Activated T-cell treated with anti-CD3 and anti-CD28 coated beads, Interleukin-2, amount 50 U/mL, for 24 hours (primary cell): ENCODE data around the gene CAVIN4.

ENCODE experiments used
- DNase-seq: peaks from one replicate; pipeline ENCODE4 v3.0.0-alpha.2; 2020
- H3K27ac Mint-ChIP-seq: 2 replicates; pipeline ENCODE4 v1.8.0; 2020; ENCODE audit warnings: mild to moderate bottlenecking, mixed read lengths
- H3K27me3 Mint-ChIP-seq: 2 replicates; pipeline ENCODE4 v1.8.0; 2020; ENCODE audit warnings: mixed read lengths
- H3K36me3 Mint-ChIP-seq: 2 replicates; pipeline ENCODE4 v1.8.0; 2020; ENCODE audit warnings: low read depth, mixed read lengths
- H3K4me1 Mint-ChIP-seq: 2 replicates; pipeline ENCODE4 v1.8.0; 2020; ENCODE audit warnings: low read depth, mixed read lengths
- H3K4me3 Mint-ChIP-seq: 2 replicates; pipeline ENCODE4 v1.8.0; 2020; ENCODE audit warnings: mild to moderate bottlenecking, moderate library complexity, mixed read lengths
- H3K9me3 Mint-ChIP-seq: 2 replicates; pipeline ENCODE4 v1.8.0; 2020; ENCODE audit warnings: mixed read lengths

CAVIN4 gene

GRCh38 chr9:100577776-100578448 is at the start of gene CAVIN4:
Gene CAVIN4, plus strand, starts transcription at chr9:100578079. Its CDS starts 65 bp downstream, at chr9:100578144.
- no peaks in the 10 kb centered on the region for H3K4me1 Mint-ChIP-seq
- H3K4me3 Mint-ChIP-seq = no peak within 1 kb of the TSS
- H3K36me3 Mint-ChIP-seq = no peaks in the 10 kb centered on the region
- no peaks in the 10 kb centered on the region for H3K27me3 Mint-ChIP-seq
- no peak for DNase-seq
- no peak within 1 kb of the TSS for H3K27ac Mint-ChIP-seq
- H3K9me3 Mint-ChIP-seq = no peaks in the 10 kb centered on the region

GRCh38 chr9:100534401-100534800 is 43.5 kb upstream of the CAVIN4 start:
- H3K36me3 Mint-ChIP-seq = no peaks in the 10 kb centered on the region
- H3K4me1 Mint-ChIP-seq = no peaks in the 10 kb centered on the region
- no peak overlapping the region for H3K27ac Mint-ChIP-seq
- no peaks in the 10 kb centered on the region for H3K9me3 Mint-ChIP-seq
- H3K27me3 Mint-ChIP-seq = no peaks in the 10 kb centered on the region
- no peak overlapping the region for H3K4me3 Mint-ChIP-seq
- no peak for DNase-seq

GRCh38 chr9:100540327-100540726 is 37.6 kb upstream of the CAVIN4 start:
- Mint-ChIP-seq H3K27me3 (no peaks in the 10 kb centered on the region), H3K4me1 (no peaks in the 10 kb centered on the region), H3K4me3 (no peak overlapping the region), H3K9me3 (peaks cover 4% of the 10 kb centered on the region), H3K36me3 (peaks cover 6% of the 10 kb centered on the region), H3K27ac (no peak overlapping the region)
- no peak for DNase-seq

- H3K27me3 Mint-ChIP-seq = no peaks in the 10 kb centered on the region
- H3K4me1 Mint-ChIP-seq = no peaks in the 10 kb centered on the region
- H3K9me3 Mint-ChIP-seq = peaks cover 4% of the 10 kb centered on the region
- peaks cover 6% of the 10 kb centered on the region for H3K36me3 Mint-ChIP-seq
- no peak for DNase-seq
- no peak overlapping the region for H3K27ac Mint-ChIP-seq
- no peak overlapping the region for H3K4me3 Mint-ChIP-seq
Observed at GRCh38 chr9:100549048-100549447, 28.8 kb upstream of the CAVIN4 start.

- Mint-ChIP-seq H3K9me3 (no peaks in the 10 kb centered on the region), H3K36me3 (no peaks in the 10 kb centered on the region), H3K4me3 (no peak overlapping the region), H3K4me1 (no peaks in the 10 kb centered on the region), H3K27ac (no peak overlapping the region), H3K27me3 (no peaks in the 10 kb centered on the region)
- no peak for DNase-seq
Observed at GRCh38 chr9:100554935-100555401, 22.9 kb upstream of the CAVIN4 start.

- no peaks in the 10 kb centered on the region for H3K36me3 Mint-ChIP-seq
- no peak overlapping the region for H3K27ac Mint-ChIP-seq
- no peak overlapping the region for H3K4me3 Mint-ChIP-seq
- H3K27me3 Mint-ChIP-seq = no peaks in the 10 kb centered on the region
- no peaks in the 10 kb centered on the region for H3K9me3 Mint-ChIP-seq
- DNase-seq = no peak
- H3K4me1 Mint-ChIP-seq = no peaks in the 10 kb centered on the region
Observed at GRCh38 chr9:100555471-100555870, 22.4 kb upstream of the CAVIN4 start.

GRCh38 chr9:100557053-100557452 is 20.8 kb upstream of the CAVIN4 start:
- no peak overlapping the region for H3K27ac Mint-ChIP-seq
- H3K27me3 Mint-ChIP-seq = no peaks in the 10 kb centered on the region

GRCh38 chr9:100561256-100561655 is 16.6 kb upstream of the CAVIN4 start:
- Mint-ChIP-seq H3K4me3 (no peak overlapping the region), H3K36me3 (no peaks in the 10 kb centered on the region), H3K9me3 (no peaks in the 10 kb centered on the region), H3K27ac (no peak overlapping the region), H3K4me1 (peaks cover 2% of the 10 kb centered on the region), H3K27me3 (no peaks in the 10 kb centered on the region)
- no peak for DNase-seq

More at GRCh38 chr9:100557053-100557452, 20.8 kb upstream of the CAVIN4 start:
- no peak for DNase-seq
- Mint-ChIP-seq H3K4me1 (peaks cover 2% of the 10 kb centered on the region), H3K36me3 (no peaks in the 10 kb centered on the region), H3K4me3 (no peak overlapping the region), H3K9me3 (no peaks in the 10 kb centered on the region)

GRCh38 chr9:100567856-100568255 is 10.0 kb upstream of the CAVIN4 start:
- Mint-ChIP-seq H3K4me1 (no peaks in the 10 kb centered on the region), H3K27ac (no peak overlapping the region), H3K4me3 (no peak overlapping the region), H3K27me3 (no peaks in the 10 kb centered on the region), H3K36me3 (no peaks in the 10 kb centered on the region), H3K9me3 (no peaks in the 10 kb centered on the region)
- DNase-seq = no peak

- H3K9me3 Mint-ChIP-seq = no peaks in the 10 kb centered on the region
Observed at GRCh38 chr9:100573655-100574260, 4.1 kb upstream of the CAVIN4 start.

GRCh38 chr9:100575006-100575405 is 2.9 kb upstream of the CAVIN4 start:
- no peaks in the 10 kb centered on the region for H3K9me3 Mint-ChIP-seq
- H3K4me1 Mint-ChIP-seq = no peaks in the 10 kb centered on the region
- no peak for DNase-seq
- no peak overlapping the region for H3K27ac Mint-ChIP-seq
- no peak overlapping the region for H3K4me3 Mint-ChIP-seq
- H3K27me3 Mint-ChIP-seq = no peaks in the 10 kb centered on the region
- no peaks in the 10 kb centered on the region for H3K36me3 Mint-ChIP-seq

More at GRCh38 chr9:100573655-100574260, 4.1 kb upstream of the CAVIN4 start:
- Mint-ChIP-seq H3K4me3 (no peak overlapping the region), H3K27me3 (no peaks in the 10 kb centered on the region), H3K27ac (no peak overlapping the region), H3K4me1 (no peaks in the 10 kb centered on the region), H3K36me3 (no peaks in the 10 kb centered on the region)
- no peak for DNase-seq

GRCh38 chr9:100575765-100576386 is 2.0 kb upstream of the CAVIN4 start:
- H3K27me3 Mint-ChIP-seq = no peaks in the 10 kb centered on the region
- H3K9me3 Mint-ChIP-seq = no peaks in the 10 kb centered on the region
- DNase-seq = no peak
- no peak overlapping the region for H3K4me3 Mint-ChIP-seq
- H3K4me1 Mint-ChIP-seq = no peaks in the 10 kb centered on the region
- no peaks in the 10 kb centered on the region for H3K36me3 Mint-ChIP-seq
- H3K27ac Mint-ChIP-seq = no peak overlapping the region

GRCh38 chr9:100578610-100579009 is 731 bp downstream of the CAVIN4 start:
- no peaks in the 10 kb centered on the region for H3K9me3 Mint-ChIP-seq

GRCh38 chr9:100579665-100580064 is 1.8 kb downstream of the CAVIN4 start:
- H3K9me3 Mint-ChIP-seq = no peaks in the 10 kb centered on the region
- no peak for DNase-seq
- no peak overlapping the region for H3K4me3 Mint-ChIP-seq
- no peaks in the 10 kb centered on the region for H3K27me3 Mint-ChIP-seq
- H3K27ac Mint-ChIP-seq = no peak overlapping the region
- H3K36me3 Mint-ChIP-seq = no peaks in the 10 kb centered on the region
- H3K4me1 Mint-ChIP-seq = no peaks in the 10 kb centered on the region

More at GRCh38 chr9:100578610-100579009, 731 bp downstream of the CAVIN4 start:
- no peak overlapping the region for H3K27ac Mint-ChIP-seq
- H3K4me3 Mint-ChIP-seq = no peak overlapping the region
- H3K27me3 Mint-ChIP-seq = no peaks in the 10 kb centered on the region
- H3K4me1 Mint-ChIP-seq = no peaks in the 10 kb centered on the region
- DNase-seq = no peak
- no peaks in the 10 kb centered on the region for H3K36me3 Mint-ChIP-seq

- Mint-ChIP-seq H3K9me3 (no peaks in the 10 kb centered on the region), H3K4me1 (no peaks in the 10 kb centered on the region)
Observed at GRCh38 chr9:100580257-100580656, 2.4 kb downstream of the CAVIN4 start.

More at GRCh38 chr9:100580257-100580656, 2.4 kb downstream of the CAVIN4 start:
- DNase-seq = no peak
- Mint-ChIP-seq H3K27me3 (no peaks in the 10 kb centered on the region), H3K27ac (no peak overlapping the region), H3K36me3 (no peaks in the 10 kb centered on the region), H3K4me3 (no peak overlapping the region)
